ENCODE measurements around the gene PPARD. TPM values are rescaled to one million over a fixed set of nuclear protein-coding genes. Genes with fewer than 3 reads are reported as not detected.

Gene PPARD
- total RNA-seq, 2 experiments from 2014 or later: 6.1 to 11.9 TPM

DNA sequence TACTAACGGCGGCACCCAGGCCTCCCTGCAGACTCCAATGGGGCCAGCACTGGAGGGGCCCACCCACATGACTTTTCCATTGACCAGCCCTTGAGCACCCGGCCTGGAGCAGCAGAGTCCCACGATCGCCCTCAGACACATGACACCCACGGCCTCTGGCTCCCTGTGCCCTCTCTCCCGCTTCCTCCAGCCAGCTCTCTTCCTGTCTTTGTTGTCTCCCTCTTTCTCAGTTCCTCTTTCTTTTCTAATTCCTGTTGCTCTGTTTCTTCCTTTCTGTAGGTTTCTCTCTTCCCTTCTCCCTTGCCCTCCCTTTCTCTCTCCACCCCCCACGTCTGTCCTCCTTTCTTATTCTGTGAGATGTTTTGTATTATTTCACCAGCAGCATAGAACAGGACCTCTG is 83.7 kb downstream of the PPARD start:
- no peaks in the 10 kb centered on the region for H3K79me2 ChIP-seq (ENCODE audit: insufficient read depth, low read depth, low read length)
- BruUV-seq (replicated peaks): no TSS peak
- H2AFZ ChIP-seq (ENCODE audit: low read length): no peak overlapping the region
- H3K9me2 ChIP-seq (ENCODE audit: insufficient read depth, low read length): no peaks in the 10 kb centered on the region
- intact Hi-C loops (cut with micrococcal nuclease; ENCODE audit: unreplicated experiment): no loop called here
- ChIA-PET POLR2A (no interaction called here), CTCF (ENCODE audit: unreplicated experiment) (no interaction called here)
- no peak overlapping the region for H3K27ac ChIP-seq (ENCODE audit: low read depth, low read length, poor library complexity, severe bottlenecking)
- no peak overlapping the region for H3K4me3 ChIP-seq (ENCODE audit: low read depth, low read length, poor library complexity, severe bottlenecking)
- H3K9me3 ChIP-seq (ENCODE audit: low read length): peaks cover 5% of the 10 kb centered on the region; the same call in 1 of the 2 replicates
- peaks cover 17% of the 10 kb centered on the region for H3K36me3 ChIP-seq (ENCODE audit: insufficient read depth, low read length)
- H4K20me1 ChIP-seq (ENCODE audit: insufficient read depth, low read length): no peaks in the 10 kb centered on the region
- peak; percentile 24 for DNase-seq (ENCODE audit: low spot score)
- peaks cover 17% of the 10 kb centered on the region for H3K4me1 ChIP-seq (ENCODE audit: insufficient read depth, low read length, poor library complexity, severe bottlenecking)
- TF ChIP-seq EZH2phosphoT487 (IDR thresholded peaks at IDR 0.05; ENCODE audit: borderline replicate concordance, low read depth, low read length): no peak
- TF ChIP-seq, protein P1, sequence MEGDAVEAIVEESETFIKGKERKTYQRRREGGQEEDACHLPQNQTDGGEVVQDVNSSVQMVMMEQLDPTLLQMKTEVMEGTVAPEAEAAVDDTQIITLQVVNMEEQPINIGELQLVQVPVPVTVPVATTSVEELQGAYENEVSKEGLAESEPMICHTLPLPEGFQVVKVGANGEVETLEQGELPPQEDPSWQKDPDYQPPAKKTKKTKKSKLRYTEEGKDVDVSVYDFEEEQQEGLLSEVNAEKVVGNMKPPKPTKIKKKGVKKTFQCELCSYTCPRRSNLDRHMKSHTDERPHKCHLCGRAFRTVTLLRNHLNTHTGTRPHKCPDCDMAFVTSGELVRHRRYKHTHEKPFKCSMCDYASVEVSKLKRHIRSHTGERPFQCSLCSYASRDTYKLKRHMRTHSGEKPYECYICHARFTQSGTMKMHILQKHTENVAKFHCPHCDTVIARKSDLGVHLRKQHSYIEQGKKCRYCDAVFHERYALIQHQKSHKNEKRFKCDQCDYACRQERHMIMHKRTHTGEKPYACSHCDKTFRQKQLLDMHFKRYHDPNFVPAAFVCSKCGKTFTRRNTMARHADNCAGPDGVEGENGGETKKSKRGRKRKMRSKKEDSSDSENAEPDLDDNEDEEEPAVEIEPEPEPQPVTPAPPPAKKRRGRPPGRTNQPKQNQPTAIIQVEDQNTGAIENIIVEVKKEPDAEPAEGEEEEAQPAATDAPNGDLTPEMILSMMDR (conservative IDR thresholded peaks at IDR 0.05; ENCODE audit: low read length): no peak
- peak overlapping the region; percentile 29 for H3K4me2 ChIP-seq (ENCODE audit: low read length)

- no peak overlapping the region for H3K27ac ChIP-seq (ENCODE audit: low read depth, low read length, poor library complexity, severe bottlenecking)
- H3K9me3 ChIP-seq (ENCODE audit: low read length): peaks cover 5% of the 10 kb centered on the region; the same call in 1 of the 2 replicates
- H3K4me2 ChIP-seq (ENCODE audit: low read length): no peak overlapping the region
- peaks cover 17% of the 10 kb centered on the region for H3K4me1 ChIP-seq (ENCODE audit: insufficient read depth, low read length, poor library complexity, severe bottlenecking)
- H3K79me2 ChIP-seq (ENCODE audit: insufficient read depth, low read depth, low read length): no peaks in the 10 kb centered on the region
- intact Hi-C loops (cut with micrococcal nuclease; ENCODE audit: unreplicated experiment): no loop called here
- POLR2A ChIA-PET: no interaction called here
- H4K20me1 ChIP-seq (ENCODE audit: insufficient read depth, low read length): no peaks in the 10 kb centered on the region
- no peak overlapping the region for H2AFZ ChIP-seq (ENCODE audit: low read length)
- no peaks in the 10 kb centered on the region for H3K9me2 ChIP-seq (ENCODE audit: insufficient read depth, low read length)
- H3K4me3 ChIP-seq (ENCODE audit: low read depth, low read length, poor library complexity, severe bottlenecking): no peak overlapping the region
- no TSS peak for BruUV-seq (replicated peaks)
- peaks cover 12% of the 10 kb centered on the region for H3K36me3 ChIP-seq (ENCODE audit: insufficient read depth, low read length)
- DNase-seq (ENCODE audit: low spot score): no peak
- CTCF ChIA-PET (ENCODE audit: unreplicated experiment): no interaction called here
- no peak for TF ChIP-seq EZH2phosphoT487 (IDR thresholded peaks at IDR 0.05; ENCODE audit: borderline replicate concordance, low read depth, low read length)
- TF ChIP-seq, protein P1 (conservative IDR thresholded peaks at IDR 0.05; ENCODE audit: low read length): no peak
These were observed 85.1 kb downstream of the PPARD start for GRCh38 chr6:35427435-35427834.

DNA sequence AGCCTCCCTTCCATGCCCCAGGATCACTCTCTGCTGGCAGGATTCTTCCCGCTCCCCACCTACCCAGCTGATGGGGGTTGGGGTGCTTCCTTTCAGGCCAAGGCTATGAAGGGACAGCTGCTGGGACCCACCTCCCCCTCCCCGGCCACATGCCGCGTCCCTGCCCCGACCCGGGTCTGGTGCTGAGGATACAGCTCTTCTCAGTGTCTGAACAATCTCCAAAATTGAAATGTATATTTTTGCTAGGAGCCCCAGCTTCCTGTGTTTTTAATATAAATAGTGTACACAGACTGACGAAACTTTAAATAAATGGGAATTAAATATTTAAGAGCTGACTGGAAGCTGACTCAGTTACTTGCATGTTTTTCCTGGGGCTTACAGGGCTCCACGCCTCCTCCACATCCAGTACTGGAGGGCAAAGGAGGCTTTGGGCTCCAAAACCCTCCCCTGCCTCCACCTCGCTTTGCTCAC is 85.5 kb downstream of the PPARD start:
- Histone ChIP-seq H2AFZ (ENCODE audit: low read length) (no peak overlapping the region), H3K9me2 (ENCODE audit: insufficient read depth, low read length) (no peaks in the 10 kb centered on the region), H3K9me3 (ENCODE audit: low read length) (peaks cover 5% of the 10 kb centered on the region; the same call in 1 of the 2 replicates), H4K20me1 (ENCODE audit: insufficient read depth, low read length) (no peaks in the 10 kb centered on the region), H3K4me1 (ENCODE audit: insufficient read depth, low read length, poor library complexity, severe bottlenecking) (peaks cover 17% of the 10 kb centered on the region), H3K4me2 (ENCODE audit: low read length) (no peak overlapping the region), H3K27ac (ENCODE audit: low read depth, low read length, poor library complexity, severe bottlenecking) (no peak overlapping the region), H3K36me3 (ENCODE audit: insufficient read depth, low read length) (peaks cover 12% of the 10 kb centered on the region), H3K79me2 (ENCODE audit: insufficient read depth, low read depth, low read length) (no peaks in the 10 kb centered on the region), H3K4me3 (ENCODE audit: low read depth, low read length, poor library complexity, severe bottlenecking) (no peak overlapping the region)
- ChIA-PET CTCF (ENCODE audit: unreplicated experiment) (no interaction called here), POLR2A (no interaction called here)
- no TSS peak for BruUV-seq (replicated peaks)
- no peak for DNase-seq (ENCODE audit: low spot score)
- TF ChIP-seq EZH2phosphoT487 (IDR thresholded peaks at IDR 0.05; ENCODE audit: borderline replicate concordance, low read depth, low read length): no peak
- TF ChIP-seq, protein P1 (conservative IDR thresholded peaks at IDR 0.05; ENCODE audit: low read length): no peak
- intact Hi-C loops (cut with micrococcal nuclease; ENCODE audit: unreplicated experiment): no loop called here

Measured in OCI-LY7 (cell line).